CD4-positive, alpha-beta T cell (primary cell): ENCODE measurements around the gene PPARG. TPM values are rescaled to one million over a fixed set of nuclear protein-coding genes. Genes with fewer than 3 reads are reported as not detected.

Source experiments
- ATAC-seq: fragments of 200-7000 bp; cut with Tn5 transposase; one replicate; pipeline ENCODE4 v1.10.0; 2022; ENCODE audit warnings: mild to moderate bottlenecking; ENCODE audit not compliant: poor library complexity
- CTCF ChIA-PET: fragments of 350-600 bp; sonication (Branson Sonifier 250); formaldehyde crosslinking; loops from one replicate; lab custom pipeline; 2021; ENCODE audit warnings: antibody characterized with exemption, inconsistent platforms; lab: Charles Lee
- POLR2A ChIA-PET: fragments of 350-600 bp; sonication (Branson Sonifier 250); formaldehyde crosslinking; loops from one replicate; lab custom pipeline; 2021; ENCODE audit warnings: antibody characterized with exemption, inconsistent platforms; lab: Charles Lee
- DNase-seq, 14 experiments: peaks; one replicate each; pipeline ENCODE4 v3.0.0-alpha.2; 2013 to 2020; ENCODE audit warnings: mixed read lengths in 2 of 14
- H3K27ac ChIP-seq, 2 donors: one replicate each; pipeline versions ENCODE4 v1.5.1 to v1.7.0; 2013; ENCODE audit warnings: low read length in 2 of 2, low read depth in 1 of 2, mild to moderate bottlenecking in 1 of 2
- H3K27me3 ChIP-seq, 2 experiments: 1 replicate in 1 of 2; 2 replicates in 1 of 2; pipeline versions ENCODE4 v1.6.1 to v1.7.0; 2013; ENCODE audit warnings: low read length in 2 of 2, control low read depth in 1 of 2, mild to moderate bottlenecking in 1 of 2, moderate library complexity in 1 of 2; ENCODE audit not compliant: insufficient read depth in 2 of 2, control insufficient read depth in 1 of 2
- H3K36me3 ChIP-seq: one replicate; pipeline ENCODE4 v1.6.1; 2013; ENCODE audit warnings: low read length, control low read depth; ENCODE audit not compliant: insufficient read depth
- H3K4me1 ChIP-seq: one replicate; pipeline ENCODE4 v1.6.1; 2013; ENCODE audit warnings: low read length, control low read depth; ENCODE audit not compliant: insufficient read depth
- H3K4me3 ChIP-seq: one replicate; pipeline ENCODE4 v1.5.1; 2013; ENCODE audit warnings: mild to moderate bottlenecking, low read length, moderate library complexity
- H3K9me3 ChIP-seq, 2 experiments: 1 replicate in 1 of 2; 2 replicates in 1 of 2; pipeline versions ENCODE4 v1.6.1 to v1.7.0; 2013; ENCODE audit warnings: low read length in 2 of 2, mild to moderate bottlenecking in 2 of 2, control low read depth in 1 of 2, moderate library complexity in 1 of 2; ENCODE audit not compliant: control insufficient read depth in 1 of 2, insufficient read depth in 1 of 2
- H3K27ac Mint-ChIP-seq: one replicate; pipeline ENCODE4 v1.8.0; 2020; ENCODE audit warnings: mixed read lengths
- H3K27me3 Mint-ChIP-seq: one replicate; pipeline ENCODE4 v1.8.0; 2021; ENCODE audit warnings: mixed read lengths
- H3K36me3 Mint-ChIP-seq: one replicate; pipeline ENCODE4 v1.8.0; 2021; ENCODE audit warnings: low read depth, mixed read lengths
- H3K4me1 Mint-ChIP-seq: one replicate; pipeline ENCODE4 v1.8.0; 2021; ENCODE audit warnings: low read depth, mixed read lengths
- H3K4me3 Mint-ChIP-seq: one replicate; pipeline ENCODE4 v1.8.0; 2020; ENCODE audit warnings: mild to moderate bottlenecking, mixed read lengths
- H3K9me3 Mint-ChIP-seq: one replicate; pipeline ENCODE4 v1.8.0; 2020; ENCODE audit warnings: mixed read lengths
- CTCF ChIP-seq: fragments of 200-600 bp; IDR thresholded peaks from one replicate; pipeline ENCODE4 v1.8.0; 2022; ENCODE audit warnings: antibody characterized with exemption, mild to moderate bottlenecking
- intact Hi-C, 2 experiments: fragments of 100-400 bp; cut with DNase I in 1 of 2; cut with micrococcal nuclease in 1 of 2; formaldehyde crosslinking; loops; one replicate each; pipeline versions ENCODE4 v1.15.1 to v1.9.0; 2023 to 2025; cut with DNase I, micrococcal nuclease
- total RNA-seq, 174 experiments: library from RNA in 2 of 174; stranded (reverse) in 2 of 174; gene quantifications; one replicate each; pipeline ENCODE4 v1.2.3 and lab custom pipeline; 2021 to 2026

Gene PPARG
- total RNA-seq, 2 experiments from 2014 or later = 0.27 to 0.75 TPM

- no peak overlapping the region for H3K4me3 ChIP-seq
- POLR2A ChIA-PET = no interaction called here
- H3K27ac Mint-ChIP-seq = no peak overlapping the region
- no peaks in the 10 kb centered on the region for H3K27me3 Mint-ChIP-seq
- CTCF ChIA-PET = no interaction called here
- H3K4me1 ChIP-seq = no peaks in the 10 kb centered on the region
- H3K27me3 ChIP-seq = no peaks in the 10 kb centered on the region
- H3K36me3 Mint-ChIP-seq = no peaks in the 10 kb centered on the region
- H3K9me3 Mint-ChIP-seq = no peaks in the 10 kb centered on the region
- H3K9me3 ChIP-seq = no peaks in the 10 kb centered on the region
- no peak overlapping the region for H3K27ac ChIP-seq
- ATAC-seq (no peak), DNase-seq (no peak)
- intact Hi-C loops = no loop called here
- H3K4me1 Mint-ChIP-seq = no peaks in the 10 kb centered on the region
- H3K36me3 ChIP-seq = no peaks in the 10 kb centered on the region
- TF ChIP-seq CTCF = no peak
- H3K4me3 Mint-ChIP-seq = no peak overlapping the region
Observed at GRCh38 chr3:12299026-12299425, 10.2 kb downstream of the PPARG start.

GRCh38 chr3:12300137-12300536, 11.3 kb downstream of the PPARG start:
- H3K36me3 Mint-ChIP-seq = no peaks in the 10 kb centered on the region

GRCh38 chr3:12301031-12301430, 12.2 kb downstream of the PPARG start:
- POLR2A ChIA-PET = no interaction called here

More at GRCh38 chr3:12300137-12300536, 11.3 kb downstream of the PPARG start:
- Histone ChIP-seq H3K27ac (no peak overlapping the region), H3K4me3 (no peak overlapping the region), H3K4me1 (no peaks in the 10 kb centered on the region), H3K9me3 (no peaks in the 10 kb centered on the region), H3K36me3 (no peaks in the 10 kb centered on the region), H3K27me3 (no peaks in the 10 kb centered on the region)
- POLR2A ChIA-PET = no interaction called here
- H3K4me1 Mint-ChIP-seq = no peaks in the 10 kb centered on the region
- CTCF ChIA-PET = no interaction called here
- no peak overlapping the region for H3K27ac Mint-ChIP-seq
- H3K4me3 Mint-ChIP-seq = no peak overlapping the region
- no peaks in the 10 kb centered on the region for H3K27me3 Mint-ChIP-seq
- ATAC-seq (no peak), DNase-seq (no peak)
- intact Hi-C loops = no loop called here
- H3K9me3 Mint-ChIP-seq = no peaks in the 10 kb centered on the region
- TF ChIP-seq CTCF = no peak

More at GRCh38 chr3:12301031-12301430, 12.2 kb downstream of the PPARG start:
- no peak overlapping the region for H3K4me3 Mint-ChIP-seq
- H3K9me3 Mint-ChIP-seq = no peaks in the 10 kb centered on the region
- TF ChIP-seq CTCF = no peak
- intact Hi-C loops = no loop called here
- CTCF ChIA-PET = no interaction called here
- no peaks in the 10 kb centered on the region for H3K4me1 ChIP-seq
- H3K36me3 ChIP-seq = no peaks in the 10 kb centered on the region
- H3K27ac ChIP-seq = no peak overlapping the region
- DNase-seq (no peak), ATAC-seq (no peak)
- no peaks in the 10 kb centered on the region for H3K9me3 ChIP-seq
- no peak overlapping the region for H3K4me3 ChIP-seq
- no peaks in the 10 kb centered on the region for H3K4me1 Mint-ChIP-seq
- H3K27me3 ChIP-seq = no peaks in the 10 kb centered on the region
- no peak overlapping the region for H3K27ac Mint-ChIP-seq
- H3K36me3 Mint-ChIP-seq = no peaks in the 10 kb centered on the region
- H3K27me3 Mint-ChIP-seq = no peaks in the 10 kb centered on the region
